Parathyroid adenoma (tissue), 2 donors: ENCODE data around the gene ANKRD28.

ENCODE experiments used
- H2AFZ ChIP-seq: fragments of 300-600 bp; sonication (generic); one replicate; pipeline ENCODE4 v1.7.0; 2017; ENCODE audit warnings: antibody characterized with exemption, mild to moderate bottlenecking
- H3K27ac ChIP-seq: fragments of 300-600 bp; sonication (generic); one replicate; pipeline ENCODE4 v1.7.0; 2017
- H3K27me3 ChIP-seq: fragments of 300-600 bp; sonication (generic); one replicate; pipeline ENCODE4 v1.7.0; 2017; ENCODE audit warnings: low read length; ENCODE audit not compliant: control insufficient read depth, insufficient read depth
- H3K36me3 ChIP-seq: fragments of 300-600 bp; sonication (generic); one replicate; pipeline ENCODE4 v1.7.0; 2017; ENCODE audit warnings: low read length; ENCODE audit not compliant: control insufficient read depth, insufficient read depth
- H3K4me1 ChIP-seq: fragments of 300-600 bp; sonication (generic); one replicate; pipeline ENCODE4 v1.7.0; 2017; ENCODE audit warnings: control low read depth
- H3K4me2 ChIP-seq: fragments of 300-600 bp; sonication (generic); one replicate; pipeline ENCODE4 v1.7.0; 2017; ENCODE audit warnings: low read length
- H3K4me3 ChIP-seq: fragments of 300-600 bp; sonication (generic); one replicate; pipeline ENCODE4 v1.7.0; 2017; ENCODE audit warnings: low read depth, low read length
- H3K79me2 ChIP-seq: fragments of 300-600 bp; sonication (generic); one replicate; pipeline ENCODE4 v1.7.0; 2017; ENCODE audit warnings: control low read depth
- H3K9ac ChIP-seq: fragments of 300-600 bp; sonication (generic); one replicate; pipeline ENCODE4 v1.7.0; 2017; ENCODE audit warnings: mild to moderate bottlenecking
- H3K9me3 ChIP-seq: fragments of 300-600 bp; sonication (generic); one replicate; pipeline ENCODE4 v1.7.0; 2017; ENCODE audit warnings: low read length; ENCODE audit not compliant: control insufficient read depth
- CTCF ChIP-seq: fragments of 300-600 bp; sonication (generic); IDR thresholded peaks from one replicate; pipeline ENCODE4 v1.7.0; 2017; ENCODE audit warnings: antibody characterized with exemption, mild to moderate bottlenecking
- donor health status: primary hyperparathyroidism.

Gene ANKRD28

GRCh38 chr3:15768421-15769255 is 29.1 kb downstream of the ANKRD28 start:
- no peak for TF ChIP-seq CTCF
- no peaks in the 10 kb centered on the region for H3K9me3 ChIP-seq
- H3K79me2 ChIP-seq, result peaks cover 2% of the 10 kb centered on the region
- no peaks in the 10 kb centered on the region for H3K27me3 ChIP-seq
- H3K4me3 ChIP-seq, result no peak overlapping the region
- H3K4me1 ChIP-seq, result no peaks in the 10 kb centered on the region
- no peak overlapping the region for H3K27ac ChIP-seq
- H3K4me2 ChIP-seq, result no peak overlapping the region
- H2AFZ ChIP-seq, result no peak overlapping the region
- no peak overlapping the region for H3K9ac ChIP-seq
- H3K36me3 ChIP-seq, result no peaks in the 10 kb centered on the region

DNA sequence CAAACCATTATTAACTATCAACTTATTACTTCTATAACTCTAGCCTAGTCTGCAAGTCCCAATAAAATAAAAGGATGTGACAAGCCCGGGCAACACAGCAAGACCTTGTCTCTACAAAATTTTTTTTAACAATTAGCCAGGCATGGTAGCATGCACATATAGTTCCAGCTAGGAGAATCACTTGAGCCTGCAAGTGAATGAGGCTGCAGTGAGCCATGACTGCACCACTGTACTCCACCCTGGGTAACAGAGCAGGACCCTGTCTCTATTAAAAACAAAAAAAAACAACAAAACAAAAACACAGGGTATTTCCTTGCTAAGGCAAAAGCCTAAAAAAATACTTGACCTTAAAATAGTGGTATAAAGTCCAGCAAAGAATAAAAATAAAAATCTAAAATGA is 31.4 kb downstream of the ANKRD28 start:
- Histone ChIP-seq H3K4me2 (no peak overlapping the region), H3K79me2 (peaks cover 2% of the 10 kb centered on the region), H3K36me3 (no peaks in the 10 kb centered on the region), H3K27ac (no peak overlapping the region), H3K9me3 (no peaks in the 10 kb centered on the region), H2AFZ (no peak overlapping the region), H3K4me1 (no peaks in the 10 kb centered on the region), H3K4me3 (no peak overlapping the region), H3K9ac (no peak overlapping the region), H3K27me3 (no peaks in the 10 kb centered on the region)
- no peak for TF ChIP-seq CTCF

DNA sequence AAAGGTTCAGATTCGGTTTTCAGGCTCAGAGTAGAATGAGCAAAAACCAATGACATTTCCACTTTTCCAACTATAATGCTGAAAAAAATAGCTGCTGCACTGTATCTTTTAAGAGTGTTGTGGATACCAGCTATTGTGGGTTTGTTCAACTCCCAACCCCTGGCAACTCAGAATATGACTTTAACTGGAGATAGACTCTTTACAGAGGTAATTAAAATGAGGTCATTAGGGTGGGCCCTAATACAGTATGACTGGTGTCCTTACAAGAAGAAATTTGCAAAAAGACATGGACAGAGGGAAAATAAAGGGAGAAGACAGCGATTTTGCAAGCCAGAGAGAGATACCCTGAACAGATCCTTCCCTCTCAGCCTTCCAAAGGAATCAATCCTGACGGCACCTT is 39.5 kb downstream of the ANKRD28 start:
- Histone ChIP-seq H2AFZ (no peak overlapping the region), H3K36me3 (no peaks in the 10 kb centered on the region), H3K4me2 (no peak overlapping the region), H3K79me2 (no peaks in the 10 kb centered on the region), H3K9me3 (no peaks in the 10 kb centered on the region), H3K4me3 (no peak overlapping the region), H3K9ac (no peak overlapping the region), H3K27me3 (no peaks in the 10 kb centered on the region), H3K27ac (no peak overlapping the region), H3K4me1 (no peaks in the 10 kb centered on the region)
- no peak for TF ChIP-seq CTCF

DNA sequence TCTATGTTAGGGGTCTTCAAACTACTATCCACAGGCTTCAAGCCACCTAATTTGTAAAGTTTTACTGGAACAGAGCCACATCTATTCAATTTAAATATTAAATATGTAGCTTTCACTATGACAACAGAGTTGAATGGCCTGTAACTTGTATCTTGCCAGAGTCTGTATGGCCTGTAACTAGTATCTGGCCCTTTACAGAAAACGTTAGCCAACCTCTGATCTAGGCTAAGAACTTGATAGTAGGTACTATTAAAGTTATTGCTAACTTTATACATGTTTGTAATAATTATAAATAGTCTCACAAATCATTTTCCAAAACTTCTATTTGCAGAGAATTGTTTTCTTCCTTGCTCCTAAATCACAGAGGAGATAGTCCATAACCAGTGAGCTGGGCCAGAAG is 40.0 kb downstream of the ANKRD28 start:
- no peaks in the 10 kb centered on the region for H3K4me1 ChIP-seq
- no peak overlapping the region for H2AFZ ChIP-seq
- no peaks in the 10 kb centered on the region for H3K9me3 ChIP-seq
- H3K27ac ChIP-seq, result no peak overlapping the region
- no peaks in the 10 kb centered on the region for H3K79me2 ChIP-seq
- H3K9ac ChIP-seq, result no peak overlapping the region
- H3K4me3 ChIP-seq, result no peak overlapping the region
- no peaks in the 10 kb centered on the region for H3K27me3 ChIP-seq
- no peak for TF ChIP-seq CTCF
- H3K36me3 ChIP-seq, result no peaks in the 10 kb centered on the region
- H3K4me2 ChIP-seq, result no peak overlapping the region

GRCh38 chr3:15756505-15756904 is 41.3 kb downstream of the ANKRD28 start:
- H3K79me2 ChIP-seq, result no peaks in the 10 kb centered on the region
- no peak overlapping the region for H3K27ac ChIP-seq
- H3K4me1 ChIP-seq, result no peaks in the 10 kb centered on the region
- no peaks in the 10 kb centered on the region for H3K36me3 ChIP-seq
- no peaks in the 10 kb centered on the region for H3K9me3 ChIP-seq
- no peak overlapping the region for H3K4me2 ChIP-seq
- TF ChIP-seq CTCF, result no peak
- no peak overlapping the region for H3K4me3 ChIP-seq
- H2AFZ ChIP-seq, result no peak overlapping the region
- no peak overlapping the region for H3K9ac ChIP-seq
- no peaks in the 10 kb centered on the region for H3K27me3 ChIP-seq
